Parathyroid adenoma (tissue), 2 donors: ENCODE results near the gene SPINDOC.

Source experiments
- H2AFZ ChIP-seq: fragments of 300-600 bp; sonication (generic); one replicate; pipeline ENCODE4 v1.7.0; 2017; ENCODE audit warnings: antibody characterized with exemption, mild to moderate bottlenecking
- H3K27ac ChIP-seq: fragments of 300-600 bp; sonication (generic); one replicate; pipeline ENCODE4 v1.7.0; 2017
- H3K27me3 ChIP-seq: fragments of 300-600 bp; sonication (generic); one replicate; pipeline ENCODE4 v1.7.0; 2017; ENCODE audit warnings: low read length; ENCODE audit not compliant: control insufficient read depth, insufficient read depth
- H3K36me3 ChIP-seq: fragments of 300-600 bp; sonication (generic); one replicate; pipeline ENCODE4 v1.7.0; 2017; ENCODE audit warnings: low read length; ENCODE audit not compliant: control insufficient read depth, insufficient read depth
- H3K4me1 ChIP-seq: fragments of 300-600 bp; sonication (generic); one replicate; pipeline ENCODE4 v1.7.0; 2017; ENCODE audit warnings: control low read depth
- H3K4me2 ChIP-seq: fragments of 300-600 bp; sonication (generic); one replicate; pipeline ENCODE4 v1.7.0; 2017; ENCODE audit warnings: low read length
- H3K4me3 ChIP-seq: fragments of 300-600 bp; sonication (generic); one replicate; pipeline ENCODE4 v1.7.0; 2017; ENCODE audit warnings: low read depth, low read length
- H3K79me2 ChIP-seq: fragments of 300-600 bp; sonication (generic); one replicate; pipeline ENCODE4 v1.7.0; 2017; ENCODE audit warnings: control low read depth
- H3K9ac ChIP-seq: fragments of 300-600 bp; sonication (generic); one replicate; pipeline ENCODE4 v1.7.0; 2017; ENCODE audit warnings: mild to moderate bottlenecking
- H3K9me3 ChIP-seq: fragments of 300-600 bp; sonication (generic); one replicate; pipeline ENCODE4 v1.7.0; 2017; ENCODE audit warnings: low read length; ENCODE audit not compliant: control insufficient read depth
- TF ChIP-seq, protein P1 (sequence below): fragments of 300-600 bp; sonication (generic); IDR thresholded peaks from one replicate; pipeline ENCODE4 v1.7.0; 2017; ENCODE audit warnings: antibody characterized with exemption, mild to moderate bottlenecking
- donor health status: primary hyperparathyroidism.

SPINDOC gene

DNA sequence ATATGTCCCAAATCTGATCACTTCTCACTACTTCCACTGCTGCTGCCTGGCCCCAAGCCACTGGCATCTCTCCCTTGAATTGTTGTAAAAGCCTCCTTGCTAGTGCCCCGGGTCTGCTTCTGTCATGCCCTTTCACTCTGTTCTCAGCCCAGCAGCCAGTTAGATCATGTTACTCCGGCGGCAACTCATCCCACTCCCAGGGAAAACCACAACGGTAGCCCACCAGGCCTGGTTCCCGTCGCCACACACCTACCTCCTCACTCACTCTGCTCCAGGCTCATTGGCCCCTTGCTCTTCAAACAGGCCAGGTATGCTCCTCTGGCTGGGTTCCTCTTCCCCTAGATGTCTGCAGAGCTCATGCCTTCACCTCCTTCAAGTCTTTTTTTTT lies 21.9 kb downstream of the SPINDOC start:
- TF ChIP-seq, protein P1, sequence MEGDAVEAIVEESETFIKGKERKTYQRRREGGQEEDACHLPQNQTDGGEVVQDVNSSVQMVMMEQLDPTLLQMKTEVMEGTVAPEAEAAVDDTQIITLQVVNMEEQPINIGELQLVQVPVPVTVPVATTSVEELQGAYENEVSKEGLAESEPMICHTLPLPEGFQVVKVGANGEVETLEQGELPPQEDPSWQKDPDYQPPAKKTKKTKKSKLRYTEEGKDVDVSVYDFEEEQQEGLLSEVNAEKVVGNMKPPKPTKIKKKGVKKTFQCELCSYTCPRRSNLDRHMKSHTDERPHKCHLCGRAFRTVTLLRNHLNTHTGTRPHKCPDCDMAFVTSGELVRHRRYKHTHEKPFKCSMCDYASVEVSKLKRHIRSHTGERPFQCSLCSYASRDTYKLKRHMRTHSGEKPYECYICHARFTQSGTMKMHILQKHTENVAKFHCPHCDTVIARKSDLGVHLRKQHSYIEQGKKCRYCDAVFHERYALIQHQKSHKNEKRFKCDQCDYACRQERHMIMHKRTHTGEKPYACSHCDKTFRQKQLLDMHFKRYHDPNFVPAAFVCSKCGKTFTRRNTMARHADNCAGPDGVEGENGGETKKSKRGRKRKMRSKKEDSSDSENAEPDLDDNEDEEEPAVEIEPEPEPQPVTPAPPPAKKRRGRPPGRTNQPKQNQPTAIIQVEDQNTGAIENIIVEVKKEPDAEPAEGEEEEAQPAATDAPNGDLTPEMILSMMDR: no peak
- Histone ChIP-seq H3K36me3 (no peaks in the 10 kb centered on the region), H3K4me3 (no peak overlapping the region), H3K27me3 (no peaks in the 10 kb centered on the region), H3K4me1 (peaks cover 6% of the 10 kb centered on the region), H3K4me2 (no peak overlapping the region), H3K79me2 (peaks cover 4% of the 10 kb centered on the region), H3K27ac (no peak overlapping the region), H3K9ac (no peak overlapping the region), H2AFZ (no peak overlapping the region), H3K9me3 (no peaks in the 10 kb centered on the region)

DNA sequence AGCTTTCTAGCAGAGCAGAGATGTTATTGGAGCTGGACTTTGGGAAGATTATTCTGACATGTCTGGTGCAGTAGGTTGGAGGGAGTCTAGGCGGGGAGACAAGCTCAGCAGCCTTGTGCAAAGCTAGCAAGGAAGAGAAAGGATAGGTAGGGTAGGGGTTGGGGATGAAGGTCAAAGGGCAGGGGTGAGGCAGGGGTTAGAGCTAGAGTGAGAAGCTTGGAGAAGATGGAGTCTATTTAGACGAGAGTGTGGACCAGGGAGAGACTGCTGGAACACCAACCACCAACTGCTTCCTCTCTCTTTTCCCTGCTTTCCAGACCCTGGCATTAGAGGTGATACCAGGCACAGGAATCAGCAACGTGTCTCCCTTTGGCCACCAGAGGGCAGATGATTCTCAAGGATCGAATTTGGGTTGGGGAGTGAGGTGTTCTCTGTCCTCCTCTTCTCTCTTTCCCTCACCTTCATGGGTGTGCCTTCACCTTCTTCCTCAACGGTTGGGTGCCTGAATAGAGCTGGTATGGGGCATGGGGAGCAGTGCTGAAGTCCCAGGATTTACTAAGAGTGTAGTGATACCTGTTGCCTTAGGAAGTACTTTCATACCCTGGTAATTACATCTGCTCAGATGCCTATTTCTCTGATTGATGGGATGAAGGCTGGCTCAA lies 23.9 kb downstream of the SPINDOC start:
- Histone ChIP-seq H3K36me3 (no peaks in the 10 kb centered on the region), H3K79me2 (peaks cover 4% of the 10 kb centered on the region), H3K27ac (no peak overlapping the region), H2AFZ (peak overlapping the region; percentile 76), H3K27me3 (no peaks in the 10 kb centered on the region), H3K4me3 (no peak overlapping the region), H3K4me2 (no peak overlapping the region), H3K4me1 (peaks cover 8% of the 10 kb centered on the region), H3K9ac (no peak overlapping the region), H3K9me3 (no peaks in the 10 kb centered on the region)
- TF ChIP-seq, protein P1: peak; percentile 71

DNA sequence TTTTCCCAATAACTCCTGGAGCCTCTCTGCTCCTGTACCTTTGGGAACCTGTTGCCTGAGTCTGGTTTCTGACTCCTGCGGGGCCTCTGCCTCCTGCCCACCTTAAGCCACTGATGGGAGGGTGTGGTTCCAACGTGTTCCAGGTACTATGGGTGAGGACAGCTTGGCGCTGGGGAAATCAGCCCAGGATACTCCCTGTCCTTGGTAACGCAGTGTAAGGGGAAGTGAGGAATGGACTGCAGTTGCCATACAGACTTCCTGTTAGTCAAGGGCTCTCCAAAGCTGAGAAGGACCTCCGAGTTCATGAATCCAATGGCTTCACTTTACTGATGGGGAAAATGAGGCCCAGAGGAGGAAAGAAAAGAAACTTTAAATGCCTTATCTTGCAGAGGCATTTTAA lies 24.5 kb downstream of the SPINDOC start:
- Histone ChIP-seq H3K9me3 (no peaks in the 10 kb centered on the region), H3K4me3 (peak overlapping the region; percentile 48), H3K9ac (no peak overlapping the region), H3K27ac (peak overlapping the region; percentile 83), H3K4me1 (peaks cover 8% of the 10 kb centered on the region), H3K27me3 (no peaks in the 10 kb centered on the region), H3K79me2 (peaks cover 4% of the 10 kb centered on the region), H3K36me3 (no peaks in the 10 kb centered on the region), H3K4me2 (peak overlapping the region; percentile 75), H2AFZ (peak overlapping the region; percentile 76)
- TF ChIP-seq, protein P1: no peak

DNA sequence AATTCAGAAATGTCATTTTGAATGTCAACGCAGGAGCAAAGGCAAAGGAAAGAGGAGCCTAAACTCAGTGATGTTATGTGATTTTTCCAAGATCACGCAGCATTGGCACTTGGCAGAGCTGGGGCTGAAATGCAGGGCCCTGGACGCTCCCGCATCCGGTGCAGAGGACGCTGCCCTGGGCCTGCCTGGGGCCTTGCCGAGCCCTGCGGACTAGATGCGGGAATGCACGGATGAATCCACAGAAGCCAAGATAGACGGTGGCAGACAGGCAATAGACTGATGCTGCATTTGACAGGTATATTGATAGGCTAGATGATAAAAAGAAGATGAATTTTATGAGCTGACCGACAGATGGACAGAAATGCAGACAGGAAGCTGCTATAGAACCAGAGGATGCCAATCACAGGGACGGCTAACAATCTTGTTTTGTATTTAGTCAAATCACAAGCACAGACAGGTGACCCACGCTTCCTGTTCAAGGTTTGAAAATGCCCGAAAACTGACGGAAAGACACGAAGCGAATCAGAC lies 25.0 kb downstream of the SPINDOC start:
- H3K9me3 ChIP-seq: no peaks in the 10 kb centered on the region
- H3K36me3 ChIP-seq: no peaks in the 10 kb centered on the region
- H3K4me2 ChIP-seq: peak overlapping the region; percentile 75
- peak overlapping the region; percentile 76 for H2AFZ ChIP-seq
- peak overlapping the region; percentile 48 for H3K4me3 ChIP-seq
- no peaks in the 10 kb centered on the region for H3K27me3 ChIP-seq
- H3K79me2 ChIP-seq: peaks cover 4% of the 10 kb centered on the region
- no peak overlapping the region for H3K9ac ChIP-seq
- TF ChIP-seq, protein P1: no peak
- H3K27ac ChIP-seq: peak overlapping the region; percentile 83
- H3K4me1 ChIP-seq: peaks cover 8% of the 10 kb centered on the region
